Stimulated activated CD8-positive, alpha-beta memory T cell treated with anti-CD3 and anti-CD28 coated beads, Interleukin-2, amount 100 ng/mL, for 48 hours (primary cell): ENCODE results near the gene TNS3.

ENCODE experiments used
- DNase-seq, 2 donors: peaks; one replicate each; pipeline ENCODE4 v3.0.0-alpha.2; 2020; ENCODE audit warnings: low read depth in 2 of 2

The TNS3 gene

DNA sequence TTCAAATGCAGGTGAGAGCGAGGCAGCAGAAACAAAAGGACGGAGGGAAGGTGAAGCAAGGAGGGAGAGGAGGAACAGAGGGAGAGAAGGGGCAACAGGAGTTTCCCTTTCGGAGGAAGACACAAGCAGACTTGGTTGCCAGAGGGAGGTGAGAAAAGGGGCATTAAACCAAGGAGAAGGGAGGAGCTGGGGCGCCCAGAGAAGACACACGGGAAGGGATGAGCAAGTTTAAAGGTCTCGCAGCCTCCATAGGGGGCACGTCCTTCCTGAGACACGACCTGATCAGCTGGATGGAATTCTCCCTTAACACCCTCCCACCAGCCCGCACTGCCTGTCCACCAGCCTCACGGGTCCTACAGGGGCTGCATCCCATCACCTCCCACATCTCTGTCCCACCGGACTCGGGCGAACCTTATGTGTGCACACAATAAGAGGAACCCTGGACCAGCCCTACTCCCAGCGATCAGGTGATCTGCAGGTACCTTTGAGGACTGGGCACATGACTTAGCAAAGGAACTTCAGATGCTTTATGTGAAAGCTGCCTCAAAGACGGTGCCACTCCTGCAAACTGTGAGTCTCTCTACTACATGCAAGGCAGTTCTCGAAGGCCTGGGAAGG is 251.2 kb downstream of the TNS3 start:
- DNase-seq, result no peak

DNA sequence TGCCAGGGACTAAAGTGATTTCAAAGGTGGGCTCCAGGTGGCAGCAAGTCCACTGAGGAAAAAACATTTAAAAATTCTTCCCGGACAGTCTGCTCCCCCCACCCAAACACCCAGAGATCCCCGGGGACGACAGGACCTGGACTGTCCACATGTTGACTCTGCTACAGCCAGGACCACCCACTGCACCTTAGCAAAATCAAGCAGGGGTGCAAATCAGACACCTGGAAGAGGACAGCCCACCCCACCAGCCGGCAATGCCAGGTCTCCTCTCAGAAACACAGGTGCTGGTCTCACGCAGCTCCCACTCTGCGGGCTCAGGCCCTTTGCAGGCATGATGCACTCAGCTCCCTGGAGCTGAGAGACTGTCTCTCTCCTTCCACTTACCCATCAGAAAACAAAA is 251.9 kb downstream of the TNS3 start:
- no peak for DNase-seq

DNA sequence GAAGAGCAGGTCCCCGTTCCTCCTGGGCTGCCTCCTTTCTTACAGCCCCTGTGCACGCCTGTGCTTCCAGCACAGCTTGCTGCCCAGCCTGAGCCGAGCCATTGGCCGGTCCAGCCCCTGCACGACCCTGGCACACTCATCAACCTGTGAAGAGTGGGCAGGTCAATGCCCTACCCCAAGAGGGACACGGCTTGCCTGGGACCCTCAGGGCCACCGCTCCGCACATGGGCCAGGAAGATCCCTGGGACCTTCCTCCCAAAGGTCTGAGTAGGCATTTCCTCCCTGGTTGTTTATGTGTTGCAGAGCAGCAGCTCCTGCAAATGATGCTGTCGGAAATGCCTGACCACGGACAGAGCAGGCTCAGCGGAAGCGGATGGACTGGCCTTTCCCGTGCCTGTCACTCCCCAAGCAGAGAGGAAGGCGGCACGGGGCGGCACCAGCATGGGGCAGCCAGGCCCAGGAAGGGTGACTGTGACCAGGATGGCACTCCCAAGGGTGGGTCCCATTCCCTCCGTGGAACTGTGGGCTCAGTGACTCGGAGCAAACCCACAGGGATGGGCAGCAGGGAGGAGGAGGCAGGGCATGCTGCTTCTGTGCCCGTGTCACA is 252.5 kb downstream of the TNS3 start:
- no peak for DNase-seq

DNA sequence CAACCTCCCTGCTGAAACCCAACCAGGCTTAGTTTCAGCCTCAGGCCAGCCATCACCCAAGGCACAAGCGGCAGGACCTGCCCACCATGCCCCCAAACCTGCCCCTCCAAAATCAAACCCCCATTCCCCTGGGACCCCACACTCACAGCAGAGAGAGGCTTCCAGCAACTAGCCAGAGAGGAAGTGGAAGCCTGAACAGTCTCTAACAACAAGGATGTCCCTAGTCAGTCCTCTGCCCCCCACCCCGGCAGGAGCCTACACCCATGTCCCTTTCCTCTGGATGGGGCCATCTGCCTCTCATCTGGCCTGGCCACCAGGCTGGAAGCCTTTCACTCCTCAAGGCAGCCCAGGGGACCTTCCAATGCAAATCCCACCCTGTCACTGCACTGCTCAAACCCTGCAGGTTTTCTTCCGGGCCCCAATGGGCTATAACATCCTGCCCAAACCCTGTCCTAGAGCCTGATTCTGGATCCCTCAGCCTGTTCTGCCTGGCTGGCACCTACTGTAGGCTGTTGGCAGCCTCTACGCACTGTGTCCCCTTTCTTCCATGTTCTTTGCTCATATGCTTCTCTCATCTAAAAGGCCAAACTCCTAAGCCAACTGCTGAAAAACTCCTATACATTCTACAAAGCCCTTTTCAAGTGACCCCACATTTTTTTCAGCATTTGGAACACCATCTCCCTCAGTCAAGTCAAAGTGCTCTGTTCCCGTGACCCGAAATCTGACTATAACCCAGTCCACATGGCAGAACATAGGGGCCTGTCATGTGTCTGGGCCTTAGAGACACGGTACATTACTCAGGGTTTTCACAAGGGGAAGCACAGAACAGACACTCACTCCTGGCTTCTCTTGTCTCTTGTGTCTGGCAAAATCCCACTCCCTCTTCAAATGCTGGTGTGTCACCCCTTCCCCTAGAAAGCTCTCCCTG is 253.3 kb downstream of the TNS3 start:
- DNase-seq, result no peak

DNA sequence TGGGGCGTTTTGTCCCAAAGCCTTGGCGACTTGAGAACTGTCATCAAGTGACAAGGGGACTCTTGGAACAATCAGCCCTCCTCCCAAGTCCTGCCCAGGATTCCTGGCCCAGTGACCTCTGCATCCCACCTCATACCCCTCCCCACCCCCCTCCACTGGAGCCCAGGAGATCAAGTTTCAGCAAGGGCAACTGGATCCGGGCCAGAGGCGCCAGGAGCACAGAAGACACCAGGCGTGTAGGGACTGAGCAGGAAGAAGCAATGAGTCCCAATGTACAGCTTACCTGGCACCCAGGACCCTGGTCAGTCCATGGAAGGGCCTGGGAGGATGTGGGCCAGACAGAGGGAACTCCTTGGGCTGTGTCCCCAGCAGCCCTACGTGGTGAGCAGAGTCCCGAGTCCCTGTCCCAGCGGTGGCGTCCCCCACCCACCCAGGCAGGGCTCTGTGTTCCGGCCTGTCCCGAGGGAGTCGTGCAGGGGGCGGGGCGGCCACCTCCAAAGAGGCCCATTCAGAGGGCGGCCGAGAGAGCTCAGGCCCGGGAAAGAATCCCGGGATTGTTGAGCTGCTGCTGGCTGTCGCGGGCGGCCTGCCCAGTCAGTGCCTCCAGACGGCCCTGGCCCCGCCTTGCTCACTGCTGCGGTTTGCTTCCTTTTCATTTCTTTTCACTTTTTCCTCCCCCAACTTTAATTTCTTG is 254.1 kb downstream of the TNS3 start:
- DNase-seq, result no peak

DNA sequence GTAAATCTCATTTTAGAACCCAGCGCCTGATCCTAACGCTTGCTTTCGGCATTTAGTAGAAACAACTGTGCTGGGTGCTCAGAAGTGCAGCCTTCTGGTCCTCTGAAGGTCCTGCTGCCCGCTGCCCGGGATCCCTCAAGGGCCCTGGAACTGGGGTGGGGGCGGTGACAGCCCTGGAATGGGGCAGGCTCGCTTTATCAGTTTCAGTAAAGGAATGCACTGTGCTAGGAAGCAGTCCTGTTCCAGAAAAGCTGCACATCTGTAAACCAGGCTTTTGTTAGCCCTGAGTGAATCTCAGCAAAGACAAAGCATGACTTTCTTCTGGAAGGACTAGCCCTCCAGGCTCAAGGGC is 254.6 kb downstream of the TNS3 start:
- no peak for DNase-seq

DNA sequence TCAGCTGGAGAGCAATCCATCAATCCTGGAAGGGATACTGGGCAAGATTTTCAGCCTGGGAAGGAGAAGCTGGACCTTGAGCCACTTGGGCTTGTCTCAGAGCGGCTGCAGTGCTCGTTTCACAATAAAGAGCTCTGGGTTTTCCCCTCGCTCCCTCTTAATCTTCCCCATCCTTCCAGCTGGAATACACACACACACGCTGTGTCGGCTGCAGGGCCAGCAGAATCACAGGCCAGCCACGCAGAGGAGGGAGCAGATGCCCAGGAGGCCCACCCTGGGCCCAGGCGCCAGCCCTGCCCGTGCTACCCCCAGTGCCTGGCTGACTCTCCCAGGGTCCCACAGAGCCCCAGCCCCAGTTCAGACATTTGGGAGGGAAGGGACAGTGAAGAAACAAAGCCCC is 255.1 kb downstream of the TNS3 start:
- no peak for DNase-seq

DNA sequence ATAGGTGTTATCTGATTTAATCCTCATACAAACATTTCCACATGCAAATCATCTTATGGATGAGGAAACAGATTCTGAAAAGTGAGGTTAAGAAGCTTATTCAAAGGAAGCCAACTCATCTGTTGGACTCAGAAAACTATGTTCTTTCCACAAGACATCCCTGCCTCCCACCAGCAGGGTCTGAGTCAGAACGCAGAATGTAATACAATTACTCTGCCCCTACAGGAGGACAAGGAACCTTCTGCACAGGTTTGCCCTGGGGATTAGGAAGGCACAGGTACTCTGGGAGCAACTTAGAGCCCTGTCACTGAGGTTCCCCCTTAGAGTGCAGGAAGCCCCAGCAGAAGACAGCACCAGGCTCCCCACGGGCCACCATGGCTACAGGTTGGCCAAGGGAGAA is 255.7 kb downstream of the TNS3 start:
- no peak for DNase-seq

DNA sequence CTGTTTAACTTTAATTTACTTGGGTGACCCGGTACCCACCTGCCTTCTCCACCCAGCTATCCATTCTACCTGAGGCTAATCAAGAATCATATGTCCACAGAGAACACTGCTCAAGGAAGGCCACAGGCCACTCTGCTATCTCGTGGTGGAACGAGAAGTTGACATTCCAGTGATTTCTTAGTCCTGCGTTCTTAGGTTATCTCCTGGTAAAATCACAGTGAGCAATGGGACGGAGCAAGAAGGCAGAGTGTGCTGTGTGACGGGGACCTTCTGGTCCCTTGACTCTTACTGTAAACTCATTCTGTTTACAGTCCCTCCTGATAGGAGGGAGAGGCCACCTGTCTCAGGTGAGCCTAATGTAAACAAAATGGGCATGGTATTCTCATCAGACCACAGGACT is 256.6 kb downstream of the TNS3 start:
- no peak for DNase-seq

DNA sequence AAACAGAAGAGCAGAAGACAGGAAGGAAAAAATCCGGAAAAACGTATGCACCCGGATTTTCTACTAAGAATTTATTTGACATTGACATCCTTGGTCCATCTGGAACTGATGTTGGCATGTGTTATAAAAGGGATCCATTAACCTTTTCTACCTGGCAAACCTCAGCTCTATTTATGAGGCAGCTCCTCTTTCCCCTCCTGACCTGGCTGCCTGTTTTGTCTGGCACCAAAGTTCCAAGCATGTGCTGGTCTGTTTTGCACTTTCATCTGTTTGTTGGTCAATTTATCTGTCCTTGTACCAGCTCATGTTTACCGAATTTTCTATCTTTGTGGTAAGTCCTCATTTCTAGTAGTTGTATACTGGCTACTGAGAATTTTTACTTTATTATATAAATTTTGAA is 258.0 kb downstream of the TNS3 start:
- no peak for DNase-seq

DNA sequence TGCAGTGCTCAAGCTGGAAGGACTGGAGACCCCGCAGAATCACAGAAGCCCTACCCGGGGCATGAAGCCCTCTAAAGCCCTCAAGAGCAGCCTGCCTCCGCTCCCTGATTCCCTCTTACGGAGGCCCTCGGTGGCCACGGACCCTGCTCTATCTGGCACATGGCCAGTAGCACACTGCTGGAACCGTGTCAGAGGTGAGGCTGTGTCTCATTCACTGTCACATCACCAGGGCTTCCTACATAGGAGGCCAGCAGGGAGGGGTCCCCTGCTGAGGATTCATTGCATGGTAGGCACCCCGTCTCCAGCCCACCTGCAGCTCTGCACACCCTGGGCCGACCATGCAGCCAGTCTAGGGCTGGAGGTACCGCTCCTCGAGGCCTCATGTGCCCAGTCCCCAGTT is 259.2 kb downstream of the TNS3 start:
- DNase-seq, result no peak

DNA sequence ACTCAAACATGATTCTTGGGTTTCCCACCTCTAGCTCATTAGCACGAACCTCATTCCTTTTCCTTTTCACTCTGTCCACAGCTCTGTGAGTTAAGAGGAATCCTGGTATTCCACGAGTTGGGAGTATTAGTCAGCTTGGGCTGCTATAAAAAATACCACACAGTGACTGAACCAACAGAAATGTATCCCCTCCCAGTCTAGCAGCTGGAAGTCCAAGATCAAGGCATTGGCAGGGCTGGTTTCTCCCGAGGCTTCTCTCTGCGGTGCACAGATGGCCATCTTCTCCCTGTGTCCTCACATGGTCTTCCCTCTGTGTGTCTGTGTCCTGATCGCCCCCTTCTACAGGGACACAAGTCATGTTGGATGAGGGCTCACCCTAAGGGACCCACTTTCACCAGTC is 261.6 kb downstream of the TNS3 start:
- DNase-seq, result no peak

DNA sequence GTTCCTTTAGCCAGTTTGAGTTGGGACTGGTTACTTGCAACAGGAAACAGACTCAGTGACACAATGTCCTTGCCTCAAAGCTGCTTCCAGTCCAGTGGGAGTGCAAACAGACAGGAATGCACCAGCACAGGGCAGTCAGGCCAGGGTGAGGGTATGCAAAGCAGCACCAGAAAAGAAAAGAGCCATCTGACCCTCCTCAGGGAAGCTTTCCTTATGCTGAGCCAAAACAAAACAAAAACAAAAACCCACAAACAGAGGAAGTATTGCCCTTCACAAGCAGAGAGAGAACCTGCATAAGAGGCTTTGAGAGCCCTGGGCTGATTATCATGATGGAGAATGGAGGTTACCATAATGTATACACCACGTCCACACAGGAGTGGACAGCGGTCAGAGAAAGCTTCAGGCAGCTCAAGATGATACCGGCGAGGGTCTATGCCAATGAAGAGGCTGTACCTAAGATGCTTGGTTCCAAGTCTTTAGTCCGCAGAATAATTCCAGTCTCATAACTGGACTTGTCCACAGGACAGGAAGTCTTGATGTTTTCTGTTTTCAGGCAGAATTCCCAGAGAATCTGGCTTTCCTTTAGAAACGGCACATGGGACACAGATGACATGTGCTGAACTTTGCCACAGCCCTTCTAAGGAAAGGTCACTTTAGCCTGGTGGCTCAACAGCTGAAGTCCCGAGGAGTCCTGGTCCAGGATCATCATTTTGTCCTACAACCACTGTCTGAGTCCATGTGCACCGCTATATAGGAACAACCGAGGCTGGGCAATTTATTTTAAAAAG is 263.3 kb downstream of the TNS3 start:
- no peak for DNase-seq

DNA sequence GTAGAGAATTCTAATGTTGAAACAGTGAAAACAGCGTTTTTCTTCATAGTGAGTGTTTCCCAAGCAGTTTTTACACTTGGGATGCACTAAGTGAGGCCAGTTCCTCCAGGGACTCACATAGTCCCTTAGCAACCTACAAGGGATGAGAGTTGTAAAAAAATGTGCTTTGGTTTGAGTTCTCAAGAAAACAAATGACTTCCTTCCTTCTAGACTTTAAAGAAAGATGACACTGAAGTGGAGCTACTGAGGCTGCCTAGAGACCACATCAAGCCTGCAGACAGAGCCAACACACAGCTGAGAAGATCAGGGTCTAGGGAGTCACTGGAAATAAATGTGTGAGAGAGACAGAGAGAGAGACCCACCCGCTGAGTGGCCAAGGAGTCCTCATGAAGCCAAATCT is 264.4 kb downstream of the TNS3 start:
- DNase-seq, result no peak

DNA sequence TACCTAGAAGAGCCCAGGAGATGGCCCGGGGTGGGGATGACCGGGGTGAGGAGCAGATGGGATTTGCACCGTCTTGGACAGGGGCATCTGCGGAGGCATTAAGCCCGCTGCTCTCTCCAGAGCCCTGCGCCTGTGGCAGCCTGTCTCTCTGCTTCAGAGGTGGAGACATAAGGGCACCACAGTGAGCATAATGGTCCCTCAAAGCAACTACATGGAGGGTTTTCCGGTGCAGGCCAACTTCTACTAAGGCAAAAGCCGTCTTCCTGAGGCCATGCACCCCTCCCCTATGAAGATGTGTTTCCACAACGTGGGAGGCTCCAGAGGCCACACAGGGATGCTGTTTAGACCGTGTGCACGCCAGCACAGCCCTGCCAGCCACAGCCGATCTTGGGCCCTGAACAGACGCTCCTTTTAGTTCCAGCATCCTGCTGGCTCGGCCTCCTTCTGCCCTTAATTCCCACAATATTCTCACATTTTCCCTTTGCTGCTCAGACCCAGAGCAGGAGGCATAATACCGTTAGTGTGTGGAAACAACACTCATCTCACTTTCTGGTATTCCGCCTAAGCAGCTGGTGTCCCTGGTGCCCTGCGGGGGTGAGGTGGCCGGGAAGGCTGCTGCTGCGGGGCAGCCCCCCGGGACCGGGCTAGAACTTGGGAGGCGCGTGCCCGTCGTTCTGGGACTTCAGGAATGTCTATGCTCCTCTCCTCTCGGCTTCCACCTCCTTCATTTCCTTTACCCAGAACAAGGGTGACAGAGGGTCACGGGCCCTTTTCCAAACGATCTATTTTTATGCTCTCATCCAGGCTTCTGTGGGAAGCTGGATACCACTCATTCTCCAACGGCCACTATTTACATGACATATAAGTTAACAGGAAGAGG is 266.9 kb downstream of the TNS3 start:
- DNase-seq, result no peak

DNA sequence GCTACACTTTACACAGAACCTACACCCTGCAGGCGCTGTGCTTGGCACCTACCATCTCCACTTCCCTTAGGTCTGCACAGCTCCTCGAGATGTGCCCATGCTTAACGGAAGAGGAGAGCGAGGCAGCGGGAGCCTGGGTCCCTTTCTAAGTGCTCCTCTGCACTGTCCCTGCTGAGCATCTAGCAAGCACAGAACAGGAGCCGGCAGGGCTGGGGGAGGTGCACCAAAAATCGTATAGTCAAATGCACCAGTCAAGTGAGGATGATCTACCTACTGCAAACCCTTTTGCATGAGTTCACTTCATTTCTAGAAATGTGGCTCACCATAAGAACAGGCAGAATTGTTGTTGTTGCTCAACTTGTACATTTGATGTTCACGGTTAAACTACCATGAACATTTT is 267.7 kb downstream of the TNS3 start:
- no peak for DNase-seq

DNA sequence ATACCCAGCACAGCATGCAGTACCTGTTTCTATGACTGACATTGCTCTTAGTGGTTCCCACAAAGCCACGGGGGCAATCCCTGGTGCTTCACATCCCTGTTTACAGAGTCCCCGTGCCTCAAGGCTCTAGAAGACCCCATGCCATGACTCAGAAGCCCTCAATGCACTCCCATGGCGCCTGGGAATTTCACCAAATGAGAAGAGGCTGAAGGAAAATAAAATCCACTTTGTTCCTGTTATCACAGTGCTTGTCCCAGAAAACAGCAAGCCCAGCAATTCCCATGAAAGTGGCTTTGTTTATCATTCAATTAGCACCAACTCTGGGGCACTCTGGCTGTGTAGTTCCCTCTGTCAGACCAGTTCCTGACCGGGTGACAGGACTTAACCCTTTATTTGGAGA is 268.3 kb downstream of the TNS3 start:
- no peak for DNase-seq

DNA sequence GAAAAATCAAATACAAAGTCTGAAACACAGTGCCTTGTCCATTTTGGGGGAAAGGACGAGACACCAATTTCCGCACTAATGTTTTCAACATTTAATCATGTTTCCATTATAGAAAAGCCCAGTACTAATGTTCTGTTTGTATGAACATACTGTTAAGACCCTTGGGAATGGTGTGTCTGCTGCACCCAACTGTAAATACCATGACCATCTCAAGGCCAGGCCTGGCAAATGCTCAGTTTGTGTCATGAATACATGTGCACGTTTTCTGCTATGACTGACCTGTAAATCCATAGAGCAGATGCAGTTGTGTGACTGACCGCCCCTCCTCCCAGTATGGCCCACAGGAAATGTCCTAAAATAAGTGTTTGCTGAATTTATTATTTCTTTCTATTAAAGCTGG is 270.0 kb downstream of the TNS3 start:
- DNase-seq, result no peak

DNA sequence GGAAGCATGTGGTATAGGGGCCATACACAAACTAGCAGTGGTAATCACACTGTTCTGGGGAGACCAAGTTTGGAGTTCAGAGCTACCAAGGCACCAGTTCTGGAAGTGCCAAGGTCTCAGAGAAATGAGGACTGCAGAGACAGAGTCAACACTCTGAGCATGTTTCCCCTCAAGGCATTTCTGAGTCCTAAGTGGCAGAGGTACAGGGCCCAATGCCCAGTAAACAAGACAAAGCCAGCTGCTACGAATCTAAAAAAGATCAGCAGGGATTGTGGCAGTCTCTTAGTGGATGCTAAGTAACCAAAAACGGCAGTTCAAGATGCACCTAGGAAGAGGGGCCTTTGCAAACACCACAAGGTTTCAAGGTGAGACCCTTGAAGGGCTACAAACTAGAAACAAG is 271.9 kb downstream of the TNS3 start:
- DNase-seq, result no peak

DNA sequence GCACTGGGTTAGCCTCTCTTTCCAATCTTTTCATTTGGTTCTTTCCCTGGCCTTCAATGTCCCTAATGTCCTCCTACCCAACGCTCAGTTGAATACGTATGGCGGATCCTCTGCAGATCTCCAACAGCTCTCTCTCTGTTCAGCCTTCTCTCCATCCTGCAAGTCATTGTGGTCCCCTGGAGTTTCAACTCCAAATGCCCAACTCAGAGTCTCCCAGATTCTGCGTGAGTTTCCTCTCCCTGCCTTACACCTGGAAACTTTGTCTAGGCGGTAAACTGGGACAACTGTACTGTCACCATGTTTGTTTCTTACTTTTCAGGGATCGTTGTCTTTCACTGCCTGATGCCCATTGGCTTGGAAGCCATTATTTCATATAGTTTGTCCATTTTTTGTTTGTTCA is 273.1 kb downstream of the TNS3 start:
- no peak for DNase-seq

DNA sequence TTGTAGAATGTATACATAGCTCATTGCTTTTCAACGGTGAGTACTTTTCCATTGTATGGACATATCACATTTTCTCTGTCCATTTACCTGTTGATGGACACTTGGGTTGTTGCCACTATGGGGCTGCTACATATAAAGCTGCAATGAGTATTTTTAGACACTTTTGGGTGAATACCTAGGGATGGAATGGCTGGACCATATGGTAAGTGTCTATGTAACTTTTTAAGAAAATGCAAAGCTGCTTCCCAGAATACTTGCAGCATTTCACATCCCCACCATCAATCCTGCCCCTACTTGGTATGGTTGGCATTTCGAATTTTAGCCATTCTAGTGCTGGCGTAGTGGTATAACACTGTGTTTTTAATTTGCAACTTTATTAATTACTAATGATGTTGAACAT is 274.6 kb downstream of the TNS3 start:
- DNase-seq, result no peak
